Measurements from ENCODE around the gene TMLHE. TPM values are rescaled to one million over a fixed set of nuclear protein-coding genes. Genes with fewer than 3 reads are reported as not detected.
"Not testable (repeated sequence)": the region's sequence is repeated elsewhere in the genome, so short reads cannot be mapped to it uniquely, and the experiment has no call there.

Gene TMLHE, protein sequence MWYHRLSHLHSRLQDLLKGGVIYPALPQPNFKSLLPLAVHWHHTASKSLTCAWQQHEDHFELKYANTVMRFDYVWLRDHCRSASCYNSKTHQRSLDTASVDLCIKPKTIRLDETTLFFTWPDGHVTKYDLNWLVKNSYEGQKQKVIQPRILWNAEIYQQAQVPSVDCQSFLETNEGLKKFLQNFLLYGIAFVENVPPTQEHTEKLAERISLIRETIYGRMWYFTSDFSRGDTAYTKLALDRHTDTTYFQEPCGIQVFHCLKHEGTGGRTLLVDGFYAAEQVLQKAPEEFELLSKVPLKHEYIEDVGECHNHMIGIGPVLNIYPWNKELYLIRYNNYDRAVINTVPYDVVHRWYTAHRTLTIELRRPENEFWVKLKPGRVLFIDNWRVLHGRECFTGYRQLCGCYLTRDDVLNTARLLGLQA
- 10 to 100 TPM in 3 of 4 donors, 1 to 10 TPM in 1; 7.9 to 16.2 (median 14.4) TPM for total RNA-seq

DNA sequence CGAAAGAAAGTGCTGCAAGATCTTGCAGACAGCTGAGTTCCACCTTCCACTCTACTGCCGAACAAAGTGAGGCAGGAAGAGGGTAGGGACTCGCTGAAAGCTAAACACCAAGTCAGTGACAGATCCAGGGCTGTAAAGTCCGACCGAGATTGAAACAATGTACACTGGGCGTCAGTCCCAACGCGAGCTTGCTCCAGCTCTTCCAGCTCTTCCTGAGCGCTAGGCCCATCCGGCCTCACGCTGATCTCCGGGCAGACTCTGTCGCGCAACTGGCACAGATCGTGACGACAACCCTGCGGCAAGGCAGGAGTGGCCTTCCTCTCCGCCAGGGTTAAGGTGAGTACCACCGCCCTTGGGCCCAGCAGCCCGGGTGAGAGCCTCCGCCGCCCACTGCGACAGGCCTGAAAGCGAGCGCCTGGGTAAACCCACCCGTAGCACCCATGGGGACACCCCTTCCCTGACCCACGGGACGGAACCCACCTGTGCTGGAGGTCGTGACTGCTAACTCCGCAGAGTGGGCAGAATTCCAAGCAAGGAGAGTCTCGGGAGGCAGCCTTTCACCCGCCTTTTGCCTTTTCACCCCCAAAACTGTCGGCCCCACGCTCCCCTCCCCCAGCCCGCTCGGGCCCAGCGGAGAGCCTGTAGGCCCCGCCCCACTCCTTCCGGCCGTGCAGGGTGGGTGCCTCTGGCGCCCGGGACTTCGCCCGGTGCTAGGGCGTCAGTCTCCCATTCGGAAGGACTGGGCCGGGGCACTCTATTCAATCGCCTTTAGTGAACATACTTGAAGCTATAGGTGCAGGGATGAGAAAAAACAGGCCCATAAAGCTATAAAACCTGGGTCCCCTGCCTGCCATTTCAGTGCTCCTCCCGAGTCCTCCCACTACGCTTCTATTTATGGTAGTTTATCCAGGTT is at the start of gene TMLHE, which contains the start of gene SPRY3:
TSS of gene TMLHE (minus strand) at position 641 of the 913 bp plus-strand sequence. CDS start 67,676 bp downstream, outside the sequence.
TSS of gene SPRY3 (plus strand) at position 275 of the 913 bp plus-strand sequence.
- Histone ChIP-seq H3K9me3 (no peaks in the 10 kb centered on the region), H3K27ac (peak within 1 kb of the TSS; percentile 90 to 93 (median 90)), H3K27me3 (no peaks in the 10 kb centered on the region), H3K4me3 (peak within 1 kb of the TSS; percentile 60 to 74 (median 66)), H3K36me3 (no peaks in the 10 kb centered on the region), H3K4me1 (peaks cover 0 to 16% (median 4%) of the 10 kb centered on the region in 3 donors)
- TF ChIP-seq, protein P1, sequence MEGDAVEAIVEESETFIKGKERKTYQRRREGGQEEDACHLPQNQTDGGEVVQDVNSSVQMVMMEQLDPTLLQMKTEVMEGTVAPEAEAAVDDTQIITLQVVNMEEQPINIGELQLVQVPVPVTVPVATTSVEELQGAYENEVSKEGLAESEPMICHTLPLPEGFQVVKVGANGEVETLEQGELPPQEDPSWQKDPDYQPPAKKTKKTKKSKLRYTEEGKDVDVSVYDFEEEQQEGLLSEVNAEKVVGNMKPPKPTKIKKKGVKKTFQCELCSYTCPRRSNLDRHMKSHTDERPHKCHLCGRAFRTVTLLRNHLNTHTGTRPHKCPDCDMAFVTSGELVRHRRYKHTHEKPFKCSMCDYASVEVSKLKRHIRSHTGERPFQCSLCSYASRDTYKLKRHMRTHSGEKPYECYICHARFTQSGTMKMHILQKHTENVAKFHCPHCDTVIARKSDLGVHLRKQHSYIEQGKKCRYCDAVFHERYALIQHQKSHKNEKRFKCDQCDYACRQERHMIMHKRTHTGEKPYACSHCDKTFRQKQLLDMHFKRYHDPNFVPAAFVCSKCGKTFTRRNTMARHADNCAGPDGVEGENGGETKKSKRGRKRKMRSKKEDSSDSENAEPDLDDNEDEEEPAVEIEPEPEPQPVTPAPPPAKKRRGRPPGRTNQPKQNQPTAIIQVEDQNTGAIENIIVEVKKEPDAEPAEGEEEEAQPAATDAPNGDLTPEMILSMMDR (IDR thresholded peaks at IDR 0.05), result no peak
- TF ChIP-seq POLR2A (IDR thresholded peaks at IDR 0.05), result peak in 1 of 4 donors; percentile 29
- no peak for DNase-seq
- WGBS, 2 donors, result 1 to 39% methylated on average over 19 to 24 of the region's 50 CpGs
- intact Hi-C loops (cut with DNase I), result no loop called here

DNA sequence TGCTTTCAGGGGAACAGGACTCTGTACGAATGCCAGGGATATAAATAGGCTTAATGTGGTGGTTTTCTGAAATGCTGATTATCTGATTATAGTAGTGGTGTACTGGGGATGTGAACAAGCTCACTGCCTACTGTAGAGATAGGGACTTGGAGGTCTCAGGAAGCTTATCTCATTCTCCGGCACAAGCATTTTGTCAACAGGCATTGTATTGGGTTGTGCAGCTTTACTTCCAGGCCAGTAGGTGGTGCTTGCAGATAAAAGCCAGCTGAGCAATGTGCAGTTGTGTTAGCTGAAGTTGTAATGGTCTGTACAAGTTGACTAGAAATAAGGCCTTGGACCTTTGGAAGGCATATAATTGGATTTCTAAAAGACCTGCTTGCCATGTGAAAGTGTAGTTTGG is 49.5 kb upstream of the TMLHE start:
- Histone ChIP-seq H3K27ac (no peak overlapping the region), H3K36me3 (no peaks in the 10 kb centered on the region), H3K4me1 (no peaks in the 10 kb centered on the region), H3K4me3 (no peak overlapping the region), H3K27me3 (no peaks in the 10 kb centered on the region), H3K9me3 (no peaks in the 10 kb centered on the region)
- intact Hi-C loops (cut with DNase I), result no loop called here
- 64 to 66% methylated on average over 2 of the region's 2 CpGs for WGBS, 2 donors
- DNase-seq, result no peak
- TF ChIP-seq, protein P1 (IDR thresholded peaks at IDR 0.05), result peak in 1 of 6 experiments; percentile 17
- TF ChIP-seq POLR2A (IDR thresholded peaks at IDR 0.05), result no peak

- Histone ChIP-seq H3K4me3 (no peak overlapping the region), H3K4me1 (no peaks in the 10 kb centered on the region), H3K27me3 (no peaks in the 10 kb centered on the region), H3K27ac (no peak overlapping the region), H3K36me3 (no peaks in the 10 kb centered on the region), H3K9me3 (no peaks in the 10 kb centered on the region)
- TF ChIP-seq, protein P1 (IDR thresholded peaks at IDR 0.05), result no peak
- TF ChIP-seq POLR2A (IDR thresholded peaks at IDR 0.05), result no peak
- WGBS, 2 donors, result 70 to 83% methylated on average over 1 to 2 of the region's 2 CpGs
- no peak for DNase-seq
- intact Hi-C loops (cut with DNase I), result no loop called here
These were observed 32.4 kb upstream of the TMLHE start for GRCh38 chrX:155645180-155645579.

GRCh38 chrX:155643240-155643639 is 30.5 kb upstream of the TMLHE start:
- Histone ChIP-seq H3K36me3 (no peaks in the 10 kb centered on the region), H3K4me3 (no peak overlapping the region), H3K27me3 (no peaks in the 10 kb centered on the region), H3K4me1 (no peaks in the 10 kb centered on the region), H3K9me3 (no peaks in the 10 kb centered on the region), H3K27ac (no peak overlapping the region)
- DNase-seq, result no peak
- intact Hi-C loops (cut with DNase I), result no loop called here
- WGBS, 2 donors, result 54 to 85% methylated on average over 2 of the region's 2 CpGs
- no peak for TF ChIP-seq POLR2A (IDR thresholded peaks at IDR 0.05)
- TF ChIP-seq, protein P1 (IDR thresholded peaks at IDR 0.05), result no peak

GRCh38 chrX:155641371-155641770 is 28.6 kb upstream of the TMLHE start:
- H3K36me3 ChIP-seq; H3K27me3 ChIP-seq; intact Hi-C loops (cut with DNase I); DNase-seq; H3K4me1 ChIP-seq; H3K27ac ChIP-seq; H3K9me3 ChIP-seq: not testable (repeated sequence)
- 51 to 52% methylated on average over 13 to 14 of the region's 14 CpGs for WGBS, 2 donors
- H3K4me3 ChIP-seq, result peak overlapping the region in 3 of 4 donors; percentile 7 to 51 (median 13)
